ENCODE results near the gene LRFN4. TPM values are rescaled to one million over a fixed set of nuclear protein-coding genes. Genes with fewer than 3 reads are reported as not detected.
A peak's percentile ranks its signal among the peaks of the same experiment; 100 is the strongest.

LRFN4 gene
- total RNA-seq, 3 donors from 2014 or later: 20.3 to 29.1 (median 27.8) TPM

DNA sequence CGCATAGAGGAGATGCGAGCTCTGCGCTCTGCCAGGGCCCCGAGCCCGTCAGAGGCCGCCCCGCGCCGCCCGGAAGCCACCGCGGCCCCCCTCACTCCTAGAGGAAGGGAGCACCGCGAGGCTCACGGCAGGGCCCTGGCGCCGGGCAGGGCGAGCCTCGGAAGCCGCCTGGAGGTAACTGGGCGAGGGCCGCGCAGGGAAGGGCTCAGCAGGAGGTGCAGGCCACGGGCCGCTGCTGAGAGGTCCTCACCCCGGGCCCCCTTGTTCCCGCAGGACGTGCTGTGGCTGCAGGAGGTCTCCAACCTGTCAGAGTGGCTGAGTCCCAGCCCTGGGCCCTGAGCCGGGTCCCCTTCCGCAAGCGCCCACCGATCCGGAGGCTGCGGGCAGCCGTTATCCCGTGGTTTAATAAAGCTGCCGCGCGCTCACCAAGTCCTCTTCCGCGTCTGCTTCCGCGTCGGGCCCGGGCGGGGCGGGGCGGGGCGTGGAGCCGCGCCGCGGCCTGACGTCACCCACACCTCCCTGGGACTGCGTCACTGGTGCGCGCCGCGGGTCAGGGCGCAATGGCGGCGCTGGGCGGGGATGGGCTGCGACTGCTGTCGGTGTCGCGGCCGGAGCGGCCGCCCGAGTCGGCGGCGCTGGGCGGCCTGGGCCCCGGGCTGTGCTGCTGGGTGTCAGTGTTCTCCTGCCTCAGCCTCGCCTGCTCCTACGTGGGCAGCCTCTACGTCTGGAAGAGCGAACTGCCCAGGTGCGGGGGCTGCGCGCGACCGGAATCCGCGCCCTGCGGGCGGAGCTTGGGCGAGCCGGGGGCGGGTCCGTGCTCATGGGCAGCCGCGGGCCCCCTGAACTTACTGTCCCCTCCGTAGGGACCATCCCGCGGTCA is 13.7 kb upstream of the LRFN4 start, which contains the start of gene RCE1:
RCE1 (plus strand) TSS at position 546 of the 880 bp plus-strand sequence; CDS start at position 561, 15 bp downstream.
- peak within 1 kb of the TSS; percentile 90 for H3K4me3 ChIP-seq
- ATAC-seq: peak; percentile 97
- DNase-seq: peak; percentile 94 to 96 (median 95)
- no peaks in the 10 kb centered on the region for H3K9me3 ChIP-seq
- peaks cover 26% of the 10 kb centered on the region for H3K4me1 ChIP-seq (ENCODE audit: low read depth)
- intact Hi-C loops (cut with DNase I, micrococcal nuclease): no loop called here
- H3K36me3 ChIP-seq (ENCODE audit: low read depth): no peaks in the 10 kb centered on the region
- TF ChIP-seq, protein P1, sequence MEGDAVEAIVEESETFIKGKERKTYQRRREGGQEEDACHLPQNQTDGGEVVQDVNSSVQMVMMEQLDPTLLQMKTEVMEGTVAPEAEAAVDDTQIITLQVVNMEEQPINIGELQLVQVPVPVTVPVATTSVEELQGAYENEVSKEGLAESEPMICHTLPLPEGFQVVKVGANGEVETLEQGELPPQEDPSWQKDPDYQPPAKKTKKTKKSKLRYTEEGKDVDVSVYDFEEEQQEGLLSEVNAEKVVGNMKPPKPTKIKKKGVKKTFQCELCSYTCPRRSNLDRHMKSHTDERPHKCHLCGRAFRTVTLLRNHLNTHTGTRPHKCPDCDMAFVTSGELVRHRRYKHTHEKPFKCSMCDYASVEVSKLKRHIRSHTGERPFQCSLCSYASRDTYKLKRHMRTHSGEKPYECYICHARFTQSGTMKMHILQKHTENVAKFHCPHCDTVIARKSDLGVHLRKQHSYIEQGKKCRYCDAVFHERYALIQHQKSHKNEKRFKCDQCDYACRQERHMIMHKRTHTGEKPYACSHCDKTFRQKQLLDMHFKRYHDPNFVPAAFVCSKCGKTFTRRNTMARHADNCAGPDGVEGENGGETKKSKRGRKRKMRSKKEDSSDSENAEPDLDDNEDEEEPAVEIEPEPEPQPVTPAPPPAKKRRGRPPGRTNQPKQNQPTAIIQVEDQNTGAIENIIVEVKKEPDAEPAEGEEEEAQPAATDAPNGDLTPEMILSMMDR (IDR thresholded peaks at IDR 0.05): no peak

DNA sequence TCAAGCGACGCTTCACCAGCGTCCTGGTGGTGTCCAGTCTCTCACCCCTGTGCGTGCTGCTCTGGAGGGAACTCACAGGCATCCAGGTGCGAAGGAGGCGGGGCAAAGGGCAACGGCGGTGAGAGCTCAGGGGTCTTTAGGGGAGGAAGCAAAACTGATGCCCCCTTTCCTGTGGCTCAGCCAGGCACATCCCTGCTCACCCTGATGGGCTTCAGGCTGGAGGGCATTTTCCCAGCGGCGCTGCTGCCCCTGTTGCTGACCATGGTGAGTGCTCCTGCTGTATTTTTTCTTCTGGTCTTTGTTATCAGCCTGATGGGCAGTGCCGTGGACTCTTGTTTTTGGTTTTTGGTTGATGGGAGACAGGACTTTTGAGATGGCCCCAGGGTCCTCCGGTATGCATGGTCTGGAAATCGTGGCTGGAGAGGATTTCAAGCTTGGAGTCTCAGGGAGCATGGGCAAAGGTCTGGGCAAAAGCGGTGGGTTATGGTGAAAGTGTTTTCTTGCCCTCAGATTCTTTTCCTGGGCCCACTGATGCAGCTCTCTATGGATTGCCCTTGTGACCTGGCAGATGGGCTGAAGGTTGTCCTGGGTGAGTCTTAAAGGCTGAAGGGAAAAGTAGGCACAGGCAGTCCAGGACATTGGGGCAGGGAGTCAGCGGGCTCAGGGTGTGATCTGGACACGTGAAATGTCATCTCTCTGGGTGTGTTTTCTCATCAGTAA is 12.9 kb upstream of the LRFN4 start:
- intact Hi-C loops (cut with DNase I, micrococcal nuclease): no loop called here

DNA sequence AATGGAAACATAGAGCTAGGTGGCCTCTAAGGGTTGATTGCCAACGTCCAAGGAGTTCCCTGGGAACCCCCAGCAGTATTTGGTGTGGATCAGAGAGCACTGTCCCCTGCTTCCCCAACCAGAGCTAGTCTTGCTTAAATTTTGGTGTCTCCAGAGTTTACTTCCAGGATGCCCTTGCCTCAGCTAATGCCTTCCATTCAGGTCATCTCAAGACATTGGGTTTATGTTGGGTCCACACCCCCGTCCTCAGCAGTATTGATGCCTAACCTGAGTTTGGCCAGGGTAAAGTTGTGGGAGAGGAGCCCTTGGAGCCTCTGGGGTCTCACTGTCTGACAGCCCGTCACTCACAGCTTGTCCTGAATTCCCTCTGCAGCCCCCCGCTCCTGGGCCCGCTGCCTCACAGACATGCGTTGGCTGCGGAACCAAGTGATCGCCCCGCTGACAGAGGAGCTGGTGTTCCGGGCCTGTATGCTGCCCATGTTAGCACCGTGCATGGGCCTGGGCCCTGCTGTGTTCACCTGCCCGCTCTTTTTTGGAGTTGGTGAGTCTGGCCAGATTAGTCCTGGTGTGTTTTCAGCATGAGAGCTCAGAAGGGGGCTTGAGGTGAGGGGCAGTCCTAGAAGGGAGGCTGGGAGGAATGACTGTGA is 12.2 kb upstream of the LRFN4 start:
- Histone ChIP-seq H3K4me3 (no peak overlapping the region), H3K9me3 (no peaks in the 10 kb centered on the region), H3K4me1 (ENCODE audit: low read depth) (peaks cover 26% of the 10 kb centered on the region), H3K36me3 (ENCODE audit: low read depth) (no peaks in the 10 kb centered on the region)
- TF ChIP-seq, protein P1 (IDR thresholded peaks at IDR 0.05): no peak
- ATAC-seq (no peak), DNase-seq (peak in 2 of 3 donors; percentile 48 to 59)
- intact Hi-C loops (cut with DNase I, micrococcal nuclease): no loop called here

More for the DNA sequence above, 12.9 kb upstream of the LRFN4 start:
- no peak for ATAC-seq
- TF ChIP-seq, protein P1 (IDR thresholded peaks at IDR 0.05): no peak
- no peaks in the 10 kb centered on the region for H3K36me3 ChIP-seq (ENCODE audit: low read depth)
- H3K4me3 ChIP-seq: peak overlapping the region; percentile 90
- peaks cover 26% of the 10 kb centered on the region for H3K4me1 ChIP-seq (ENCODE audit: low read depth)
- no peaks in the 10 kb centered on the region for H3K9me3 ChIP-seq
- no peak for DNase-seq

DNA sequence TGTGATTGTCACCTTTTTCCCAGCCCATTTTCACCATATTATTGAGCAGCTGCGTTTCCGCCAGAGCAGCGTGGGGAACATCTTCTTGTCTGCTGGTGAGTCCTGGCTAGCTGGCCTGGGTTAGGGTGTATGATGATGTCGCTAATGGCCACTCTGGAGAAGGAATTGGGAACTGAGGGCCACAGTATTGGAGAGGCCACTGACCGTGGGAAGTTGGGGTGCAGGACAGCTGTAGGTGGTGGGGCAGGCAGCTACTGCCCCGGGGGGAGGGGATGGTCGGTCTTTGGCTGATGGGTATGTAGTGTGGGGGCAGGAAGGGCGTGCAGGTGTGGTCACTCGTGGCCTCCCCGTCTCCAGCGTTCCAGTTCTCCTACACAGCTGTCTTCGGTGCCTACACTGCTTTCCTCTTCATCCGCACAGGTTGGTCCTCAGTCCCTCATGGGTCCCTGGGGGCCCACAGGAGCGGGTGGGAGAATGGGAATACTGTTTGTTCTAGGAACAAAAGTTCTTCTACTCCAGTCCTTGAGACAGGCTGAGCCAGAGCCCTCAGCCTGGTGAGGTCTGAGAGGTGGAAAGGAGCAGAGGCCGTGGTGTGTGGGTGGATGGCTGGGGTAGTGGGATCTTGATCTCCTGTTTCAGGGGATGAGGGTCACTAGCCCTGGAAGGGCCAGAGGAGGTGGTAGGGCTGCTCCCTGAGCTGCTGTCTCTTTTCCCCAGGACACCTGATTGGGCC is 11.6 kb upstream of the LRFN4 start:
- H3K4me3 ChIP-seq: no peak overlapping the region
- ATAC-seq (no peak), DNase-seq (peak in 1 of 3 donors; percentile 37)
- H3K36me3 ChIP-seq (ENCODE audit: low read depth): no peaks in the 10 kb centered on the region
- intact Hi-C loops (cut with DNase I, micrococcal nuclease): no loop called here
- no peaks in the 10 kb centered on the region for H3K9me3 ChIP-seq
- TF ChIP-seq, protein P1 (IDR thresholded peaks at IDR 0.05): no peak
- peaks cover 26% of the 10 kb centered on the region for H3K4me1 ChIP-seq (ENCODE audit: low read depth)

DNA sequence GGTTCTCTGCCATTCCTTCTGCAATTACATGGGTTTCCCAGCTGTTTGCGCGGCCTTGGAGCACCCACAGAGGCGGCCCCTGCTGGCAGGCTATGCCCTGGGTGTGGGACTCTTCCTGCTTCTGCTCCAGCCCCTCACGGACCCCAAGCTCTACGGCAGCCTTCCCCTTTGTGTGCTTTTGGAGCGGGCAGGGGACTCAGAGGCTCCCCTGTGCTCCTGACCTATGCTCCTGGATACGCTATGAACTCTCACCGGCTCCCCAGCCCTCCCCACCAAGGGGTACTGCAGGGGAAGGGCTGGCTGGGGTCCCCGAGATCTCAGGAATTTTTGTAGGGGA is 11.0 kb upstream of the LRFN4 start:
- Histone ChIP-seq H3K36me3 (ENCODE audit: low read depth) (no peaks in the 10 kb centered on the region), H3K4me1 (ENCODE audit: low read depth) (peaks cover 26% of the 10 kb centered on the region), H3K4me3 (no peak overlapping the region), H3K9me3 (no peaks in the 10 kb centered on the region)
- DNase-seq: no peak
- no peak for ATAC-seq
- intact Hi-C loops (cut with DNase I, micrococcal nuclease): no loop called here
- TF ChIP-seq, protein P1 (IDR thresholded peaks at IDR 0.05): no peak
